Activated CD4-positive, alpha-beta T cell treated with anti-CD3 and anti-CD28 coated beads, Interleukin-2, Interleukin-6, amounts not matched to agents 100 ng/mL and 50 ng/mL, durations not matched to agents 16 hours and 8 hours (primary cell): Measurements from ENCODE around the gene SLC1A4.
"Not testable (repeated sequence)": the region's sequence is repeated elsewhere in the genome, so short reads cannot be mapped to it uniquely, and the experiment has no call there.

Experiments used
- DNase-seq: peaks from one replicate; pipeline ENCODE4 v3.0.0-alpha.2; 2020

The SLC1A4 gene

GRCh38 chr2:64989126-64989981 lies at the start of gene SLC1A4:
Gene SLC1A4 (plus strand): TSS chr2:64989399. CDS start chr2:64989644, 245 bp downstream.
- peak; percentile 68 for DNase-seq

GRCh38 chr2:64941143-64941542 lies 48.1 kb upstream of the SLC1A4 start:
- DNase-seq = no peak

DNA sequence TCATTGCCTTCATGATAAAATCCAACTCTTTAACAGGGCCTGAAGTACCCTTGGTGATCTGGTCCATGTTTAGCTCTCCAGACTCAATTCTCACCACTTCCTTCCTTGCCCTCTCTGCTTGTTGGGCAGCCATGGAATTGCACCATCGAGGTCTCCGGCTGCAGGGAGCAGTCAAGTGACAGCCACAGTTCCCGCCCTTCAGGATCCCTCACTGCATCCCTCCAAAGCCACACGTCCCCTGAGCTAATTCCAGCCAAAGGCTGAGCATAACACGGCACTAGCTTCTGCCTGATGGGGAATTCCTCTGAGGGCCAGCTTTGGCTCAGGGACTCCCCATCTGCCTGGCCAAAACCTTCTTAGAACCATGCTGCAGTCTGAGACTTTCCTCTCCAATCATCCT lies 47.4 kb upstream of the SLC1A4 start:
- DNase-seq = no peak

GRCh38 chr2:64942693-64943092 lies 46.5 kb upstream of the SLC1A4 start:
- DNase-seq = no peak

DNA sequence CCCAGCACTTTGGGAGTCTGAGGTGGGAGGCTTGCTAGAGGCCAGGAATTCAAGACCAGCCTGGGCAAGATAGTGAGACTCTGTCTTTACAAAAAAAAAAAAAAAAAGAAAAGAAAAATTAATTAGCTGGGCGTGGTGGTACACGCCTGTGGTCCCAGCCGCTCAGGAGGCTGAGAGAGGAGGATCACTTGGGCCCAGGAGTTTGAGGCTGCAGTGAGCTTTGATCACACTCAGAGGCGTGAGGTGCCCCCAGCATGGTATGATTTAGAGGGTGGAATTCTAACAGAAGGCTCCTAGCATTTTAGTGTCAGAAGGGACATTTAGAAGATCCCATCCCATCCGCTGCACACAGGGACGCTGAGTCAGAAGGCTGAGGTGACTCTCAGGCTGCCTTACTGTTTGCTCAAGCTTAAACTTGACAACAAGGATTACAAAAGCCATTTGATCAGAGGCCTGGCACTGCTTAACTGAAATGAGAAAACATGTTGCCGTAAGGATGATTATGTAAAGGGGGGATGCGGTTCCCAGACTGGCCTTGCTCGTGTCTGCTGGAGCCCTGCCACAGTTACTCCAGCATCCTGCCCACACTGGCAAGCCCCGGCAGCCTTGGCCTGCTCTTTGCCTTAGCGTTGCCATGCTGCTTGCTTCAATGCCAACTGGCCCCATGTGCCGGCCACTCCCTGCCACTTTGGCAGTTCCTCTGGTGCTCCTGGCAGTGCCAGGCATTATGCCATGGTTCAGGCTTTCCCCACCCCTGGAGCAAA lies 45.6 kb upstream of the SLC1A4 start:
- no peak for DNase-seq

DNA sequence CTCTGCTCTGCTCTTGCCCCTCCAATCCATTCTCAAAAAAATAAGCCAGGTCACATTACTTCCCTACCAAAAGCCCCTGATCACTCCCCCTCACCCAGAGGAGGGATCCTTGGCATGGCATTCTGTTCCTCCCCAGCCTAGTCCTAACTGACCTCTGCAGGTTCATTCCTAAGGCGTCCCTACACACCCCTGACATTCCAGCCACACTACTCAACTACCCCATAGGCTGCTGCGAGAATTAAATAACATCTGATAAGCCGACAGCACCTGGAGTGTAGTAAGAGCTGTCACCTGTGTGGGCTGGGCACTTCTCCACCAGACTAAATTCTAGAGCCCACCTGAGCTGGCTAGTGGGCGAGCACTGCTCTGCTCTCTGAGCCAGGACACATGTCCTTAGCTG lies 44.7 kb upstream of the SLC1A4 start:
- no peak for DNase-seq

DNA sequence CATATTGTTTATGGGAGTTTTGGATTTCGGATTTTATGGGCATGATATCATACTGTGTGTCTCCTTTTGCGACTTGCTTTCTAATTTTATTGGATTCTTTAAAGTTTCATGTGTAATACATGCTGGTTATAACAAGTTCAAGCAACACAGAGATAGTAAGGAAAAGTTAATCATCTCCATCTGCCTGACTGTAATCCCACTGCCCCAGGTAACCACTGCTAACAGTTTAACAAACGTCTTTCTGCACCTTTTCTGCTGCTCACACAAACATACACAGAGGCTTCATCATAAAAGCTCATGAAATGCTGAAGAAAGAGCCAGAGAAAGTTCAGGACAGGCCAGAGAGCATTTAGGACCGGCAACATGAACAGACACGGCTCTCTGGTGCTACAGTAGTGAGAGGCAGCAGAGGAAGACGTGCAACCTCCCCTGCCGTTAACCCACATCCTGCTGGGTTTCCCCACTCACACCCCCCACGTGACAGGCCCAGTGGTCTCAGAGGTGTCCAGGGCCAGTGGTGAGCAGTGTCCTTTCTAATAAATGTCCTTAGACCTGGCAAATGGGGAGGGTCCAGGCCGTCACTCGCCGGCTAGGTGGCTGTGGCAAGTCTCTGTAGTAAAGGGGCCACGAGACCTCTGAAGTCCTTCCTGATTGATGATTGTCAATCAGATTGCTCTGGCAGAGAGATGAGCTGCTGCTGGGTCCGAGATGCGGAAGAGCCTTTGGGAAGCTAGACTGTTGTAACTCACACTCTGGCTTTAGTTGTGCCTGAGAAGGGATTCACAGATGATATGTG lies 43.0 kb upstream of the SLC1A4 start:
- peak; percentile 88 for DNase-seq

GRCh38 chr2:64946769-64947247 lies 42.4 kb upstream of the SLC1A4 start:
- no peak for DNase-seq

DNA sequence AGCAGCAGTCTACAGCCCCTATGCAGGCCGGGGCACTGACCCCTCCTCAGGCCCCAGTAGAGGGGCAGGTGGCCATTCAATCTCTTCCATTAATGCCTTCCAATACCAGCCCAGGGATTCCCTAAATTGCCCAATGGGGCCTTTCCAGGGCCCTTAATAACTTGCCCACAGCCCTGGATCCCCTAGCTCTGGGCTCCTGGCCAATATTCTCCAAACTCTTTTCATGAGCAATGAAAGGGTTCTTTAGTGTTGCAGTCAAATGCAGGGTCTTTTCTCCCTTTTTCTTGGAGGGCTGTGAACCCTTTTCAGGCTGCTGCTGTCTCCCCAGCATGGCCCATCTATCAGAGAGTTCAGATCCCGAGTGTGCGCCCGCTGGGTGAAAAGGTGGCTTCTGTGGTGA lies 41.3 kb upstream of the SLC1A4 start:
- DNase-seq = no peak

DNA sequence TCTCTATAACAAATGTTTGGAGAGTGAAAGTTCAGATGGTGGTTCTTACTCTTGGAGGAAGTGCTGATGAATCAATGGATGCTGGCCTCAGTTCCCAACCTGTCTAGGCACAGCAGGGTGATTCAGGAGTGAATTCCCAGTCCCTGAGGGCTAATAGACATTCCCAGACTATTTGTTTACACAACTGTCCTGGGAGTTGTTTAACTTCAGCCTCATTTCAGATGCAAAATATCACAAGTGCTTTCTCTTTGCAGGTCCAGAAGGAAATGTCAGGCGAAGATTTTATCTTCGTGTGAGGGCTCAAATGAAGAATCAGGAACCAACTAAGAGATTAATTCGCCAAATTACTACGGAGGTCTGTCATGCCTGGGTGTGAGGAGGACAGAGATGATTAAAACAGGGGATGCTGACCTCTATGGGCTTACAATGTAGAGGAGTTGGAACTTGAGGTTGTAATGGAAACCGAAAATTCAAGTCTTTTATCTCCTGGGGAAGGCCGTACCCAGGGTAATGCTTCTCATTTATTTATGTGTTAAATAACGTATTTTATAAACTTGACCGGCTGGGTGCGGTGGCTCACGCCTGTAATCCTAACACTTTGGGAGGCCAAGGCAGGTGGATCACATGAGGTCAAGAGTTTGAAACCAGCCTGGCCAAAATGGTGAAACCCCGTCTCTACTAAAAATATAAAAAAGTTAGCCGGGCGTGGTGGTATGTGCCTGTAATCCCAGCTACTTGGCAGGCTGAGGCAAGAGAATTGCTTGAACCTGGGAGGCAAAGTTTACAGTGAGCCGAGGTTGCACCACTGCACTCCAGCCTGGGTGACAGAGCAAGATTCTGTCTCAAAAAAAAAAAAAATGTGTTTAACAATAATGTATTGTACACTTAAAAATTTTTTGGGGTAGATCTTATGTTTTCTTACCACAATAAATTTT lies 38.7 kb upstream of the SLC1A4 start:
- no peak for DNase-seq

DNA sequence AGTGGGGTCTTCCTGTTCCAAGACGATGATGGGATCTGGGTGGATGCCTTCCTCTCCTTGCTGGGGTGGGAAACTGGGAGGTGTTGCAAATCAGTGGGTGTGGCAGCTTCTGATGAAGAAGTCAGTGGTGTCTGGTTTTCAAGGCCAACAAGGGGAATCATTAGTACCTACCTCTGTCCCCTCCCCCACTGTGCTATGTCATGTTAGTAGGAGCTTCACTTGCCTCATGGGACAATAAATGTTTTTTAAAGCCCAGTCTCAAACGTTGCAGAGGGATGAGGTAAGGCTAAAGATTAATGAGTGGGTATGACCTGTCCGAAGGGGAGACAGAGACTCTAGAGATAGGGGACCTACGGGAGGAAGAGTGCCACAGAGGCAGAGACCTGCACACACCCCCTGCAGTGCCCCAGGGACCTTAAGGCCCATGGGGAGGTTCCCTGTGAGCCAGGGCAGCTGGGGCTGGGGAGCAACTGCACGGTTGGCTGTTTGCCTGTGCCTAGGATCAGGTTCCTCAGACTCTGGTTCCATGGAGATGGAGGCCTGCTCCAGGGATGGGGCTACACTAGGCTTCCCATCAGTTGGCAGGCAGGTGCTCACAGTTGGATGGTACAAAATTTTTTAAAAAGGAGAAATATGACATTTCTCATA lies 37.8 kb upstream of the SLC1A4 start:
- no peak for DNase-seq

GRCh38 chr2:64952096-64952495 lies 37.1 kb upstream of the SLC1A4 start:
- no peak for DNase-seq

DNA sequence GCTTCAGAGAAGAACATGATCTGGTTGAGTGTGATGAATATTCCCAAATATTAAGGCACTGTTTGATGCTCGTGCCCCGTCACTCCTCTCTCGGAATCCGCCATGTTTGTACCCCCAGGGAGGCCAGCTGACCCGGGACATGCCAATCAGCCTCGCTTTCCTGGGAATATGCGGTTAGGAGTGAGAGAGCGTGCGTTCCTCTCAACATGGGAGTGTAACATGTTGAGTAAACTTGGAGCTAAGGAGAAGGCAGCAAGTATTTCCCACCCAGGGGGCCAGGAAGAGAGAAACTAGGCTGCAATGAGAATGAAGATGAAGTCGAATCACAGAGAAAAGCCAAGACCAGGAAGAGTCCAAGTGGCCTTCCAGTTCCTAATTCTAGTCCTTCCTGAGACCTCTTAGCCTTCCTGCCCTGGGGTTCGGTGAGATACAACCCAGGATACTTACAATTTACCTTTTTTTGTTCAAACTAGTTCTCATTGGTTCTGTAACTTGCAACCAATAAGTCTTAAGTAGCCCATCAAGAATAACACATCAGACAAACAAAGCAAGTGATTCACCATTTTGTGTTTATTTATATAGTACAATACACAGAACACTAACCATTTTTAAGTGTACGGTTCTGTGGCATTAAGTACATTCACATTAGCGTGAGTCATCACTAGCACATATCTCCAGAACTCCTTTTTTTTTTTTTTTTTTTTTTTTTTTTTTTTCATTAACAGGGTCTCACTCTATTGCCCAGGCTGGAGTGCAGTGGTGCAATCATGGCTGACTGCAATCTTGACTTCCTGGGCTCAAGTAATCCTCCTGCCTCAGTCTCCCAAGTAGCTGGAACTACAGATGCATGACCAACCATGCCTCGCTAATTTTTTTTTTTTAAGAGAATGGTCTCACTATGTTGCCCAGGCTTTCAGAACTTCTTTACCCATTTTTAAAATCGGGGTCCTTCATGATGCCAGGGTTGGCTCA lies 36.4 kb upstream of the SLC1A4 start:
- DNase-seq = no peak

GRCh38 chr2:64955467-64955866 lies 33.7 kb upstream of the SLC1A4 start:
- DNase-seq = no peak

- DNase-seq = no peak
Measured at GRCh38 chr2:64957109-64957903, 31.9 kb upstream of the SLC1A4 start.

GRCh38 chr2:64958556-64958955 lies 30.6 kb upstream of the SLC1A4 start:
- no peak for DNase-seq

- DNase-seq = no peak
Measured at GRCh38 chr2:64960819-64961218, 28.4 kb upstream of the SLC1A4 start.

GRCh38 chr2:64963138-64963537 lies 26.1 kb upstream of the SLC1A4 start:
- not testable (repeated sequence) for DNase-seq

DNA sequence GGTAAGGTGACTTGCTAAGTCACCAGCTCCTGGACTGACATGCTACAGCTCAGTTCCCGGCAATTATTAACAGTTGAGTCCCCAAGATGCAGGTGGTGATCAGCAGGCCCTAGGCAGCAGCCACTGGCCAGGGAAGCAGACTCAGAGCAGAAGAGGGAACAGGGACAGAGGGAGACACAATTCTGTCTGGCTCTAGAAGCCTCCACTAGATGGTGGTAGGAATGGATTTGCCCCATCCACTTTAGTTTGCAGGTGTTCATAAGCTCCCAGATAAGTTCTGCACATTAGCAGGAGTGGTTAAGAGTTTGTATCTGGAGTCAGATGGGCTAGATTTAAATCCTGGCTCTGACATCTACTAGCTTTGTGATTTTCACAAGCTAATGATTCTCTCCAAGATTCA lies 25.5 kb upstream of the SLC1A4 start:
- no peak for DNase-seq
